ENCODE measurements around the gene NPR1.

NPR1 gene

DNA sequence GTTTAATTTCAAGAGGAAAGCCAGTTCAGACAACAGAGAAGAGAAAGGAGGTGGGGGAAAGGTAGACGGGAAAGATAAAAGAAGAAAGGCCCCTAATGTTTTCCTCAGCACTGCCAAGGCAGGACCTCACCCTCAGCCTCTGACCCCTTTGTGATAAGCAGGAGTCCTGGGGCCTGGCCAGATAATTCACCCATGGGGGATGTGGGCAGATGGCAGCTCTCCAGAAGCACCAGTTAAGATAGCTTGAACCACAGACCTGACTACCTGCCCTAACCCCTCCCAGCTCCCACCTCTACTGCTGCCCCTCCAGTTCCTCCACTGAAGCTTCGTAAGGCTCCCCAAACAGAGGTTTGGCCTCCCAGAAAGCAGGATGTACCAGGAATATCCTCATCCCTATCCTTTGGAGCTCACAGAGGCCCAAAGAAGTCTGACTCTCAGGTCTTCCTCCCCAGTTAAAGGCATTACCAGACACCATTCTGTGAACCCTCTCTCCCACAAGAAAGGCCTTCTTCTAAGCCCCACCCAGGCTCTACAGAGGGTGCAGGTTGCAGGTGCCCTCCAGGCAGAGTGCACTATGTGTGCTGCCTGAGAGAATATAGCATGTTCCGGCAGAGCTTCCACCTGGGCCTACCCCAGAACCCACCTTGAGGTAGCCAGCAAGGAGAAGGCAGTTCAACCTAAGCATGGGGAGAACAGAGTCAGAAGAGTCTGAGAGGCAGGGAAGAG lies 29.2 kb upstream of the NPR1 start:
- no peak overlapping the region for H3K4me3 ChIP-seq (ENCODE audit: low read depth, low read length)
- no peak for TF ChIP-seq CTCF (IDR thresholded peaks at IDR 0.05; ENCODE audit: low read depth, low read length)
- in situ Hi-C loops (cut with HindIII; ENCODE audit: low sequenced_read_pairs), result no loop called here
- no peak for DNase-seq (ENCODE audit: low read depth, low spot score)

GRCh38 chr1:153649863-153650235 lies 28.6 kb upstream of the NPR1 start:
- in situ Hi-C loops (cut with HindIII; ENCODE audit: low sequenced_read_pairs), result no loop called here
- DNase-seq (ENCODE audit: low read depth, low spot score), result no peak
- no peak for TF ChIP-seq CTCF (IDR thresholded peaks at IDR 0.05; ENCODE audit: low read depth, low read length)
- no peak overlapping the region for H3K4me3 ChIP-seq (ENCODE audit: low read depth, low read length)

GRCh38 chr1:153651771-153652170 lies 26.7 kb upstream of the NPR1 start:
- H3K4me3 ChIP-seq (ENCODE audit: low read depth, low read length), result no peak overlapping the region
- no peak for DNase-seq (ENCODE audit: low read depth, low spot score)
- TF ChIP-seq CTCF (IDR thresholded peaks at IDR 0.05; ENCODE audit: low read depth, low read length), result no peak
- in situ Hi-C loops (cut with HindIII; ENCODE audit: low sequenced_read_pairs), result no loop called here

DNA sequence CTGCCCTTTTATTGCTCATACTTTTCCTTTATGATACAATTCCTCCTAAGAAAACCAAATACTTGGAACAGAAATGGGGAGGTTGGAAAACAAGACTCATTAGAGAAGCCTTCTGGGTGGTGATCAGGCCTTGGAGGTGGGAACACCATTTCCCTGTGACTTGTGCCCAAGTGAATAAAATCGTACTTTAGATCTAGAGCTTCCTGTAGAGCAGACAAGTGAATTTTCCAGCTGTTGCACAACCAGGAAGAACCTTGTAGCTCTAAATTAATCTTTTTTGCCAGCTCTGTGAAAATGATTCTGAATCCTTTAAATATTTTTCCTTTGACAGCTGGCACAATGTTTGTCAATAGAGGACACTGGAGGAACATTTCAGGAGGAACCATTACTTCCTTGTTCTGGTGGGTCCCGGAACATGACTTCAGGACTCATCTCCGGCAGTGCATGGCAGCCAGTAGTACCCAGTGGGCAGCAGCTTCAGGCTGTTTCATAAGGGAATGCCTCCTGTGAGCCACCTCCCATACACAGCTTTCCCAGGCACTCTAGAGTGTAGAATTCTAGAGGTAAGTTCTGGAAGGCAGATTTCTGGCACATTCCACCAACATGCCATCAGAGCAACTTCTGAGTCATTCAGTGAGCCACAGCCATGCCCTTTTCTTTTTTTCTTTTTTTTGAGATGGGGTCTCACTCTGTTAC lies 25.5 kb upstream of the NPR1 start:
- TF ChIP-seq CTCF (IDR thresholded peaks at IDR 0.05; ENCODE audit: low read depth, low read length), result no peak
- in situ Hi-C loops (cut with HindIII; ENCODE audit: low sequenced_read_pairs), result no loop called here
- no peak overlapping the region for H3K4me3 ChIP-seq (ENCODE audit: low read depth, low read length)
- DNase-seq (ENCODE audit: low read depth, low spot score), result peak; percentile 42

DNA sequence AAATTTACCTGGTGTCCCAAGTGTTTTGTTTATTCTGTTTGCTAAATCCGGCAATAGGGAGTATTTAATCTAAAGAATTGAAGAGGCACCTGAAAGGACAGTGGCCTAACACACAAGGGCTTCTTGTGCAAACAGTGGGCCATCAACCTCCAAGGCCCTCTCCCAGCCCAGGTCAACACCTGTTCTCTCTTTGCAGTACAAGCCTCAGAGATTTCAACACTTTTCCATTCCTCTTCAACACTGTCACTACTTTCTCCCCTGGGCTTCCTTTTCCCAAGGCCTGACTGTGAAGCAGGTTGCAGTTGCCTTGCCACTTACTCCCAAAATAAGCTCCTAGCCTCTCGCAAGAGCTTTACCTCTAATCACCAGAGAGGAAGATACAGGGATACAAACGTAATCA lies 23.2 kb upstream of the NPR1 start:
- no peak for DNase-seq (ENCODE audit: low read depth, low spot score)
- in situ Hi-C loops (cut with HindIII; ENCODE audit: low sequenced_read_pairs), result no loop called here
- no peak for TF ChIP-seq CTCF (IDR thresholded peaks at IDR 0.05; ENCODE audit: low read depth, low read length)

GRCh38 chr1:153658400-153659174 lies 19.9 kb upstream of the NPR1 start, which contains the start of gene SNAPIN:
Gene SNAPIN (plus strand): TSS chr1:153658703. CDS start chr1:153658744, 41 bp downstream.
- peak; percentile 88 for DNase-seq (ENCODE audit: low read depth, low spot score)
- in situ Hi-C loops (cut with HindIII; ENCODE audit: low sequenced_read_pairs), result no loop called here
- peak within 1 kb of the TSS; percentile 70 for H3K4me3 ChIP-seq (ENCODE audit: low read depth, low read length)
- peak; percentile 19 for TF ChIP-seq CTCF (IDR thresholded peaks at IDR 0.05; ENCODE audit: low read depth, low read length)

More for the DNA sequence above, 23.2 kb upstream of the NPR1 start:
- H3K4me3 ChIP-seq (ENCODE audit: low read depth, low read length), result no peak overlapping the region
